DND-41 (cell line): Measurements from ENCODE around the gene MAP3K9.
A peak's percentile ranks its signal among the peaks of the same experiment; 100 is the strongest.

Experiments
- ATAC-seq: fragments of 200-7000 bp; cut with Tn5 transposase; 3 replicates; pipeline ENCODE4 v1.9.1; 2021; ENCODE audit warnings: low read depth; ENCODE audit not compliant: insufficient read depth
- DNase-seq: peaks from one replicate; pipeline ENCODE4 v3.0.0-alpha.2; 2020
- H2AFZ ChIP-seq: 2 replicates; pipeline ENCODE4 v1.6.0; 2012; ENCODE audit warnings: low read depth, low read length
- H3K27ac ChIP-seq: 2 replicates; pipeline ENCODE4 v1.5.1; 2012; ENCODE audit warnings: low read length, inconsistent platforms
- H3K27me3 ChIP-seq: fragments of 200-600 bp; sonication (generic); 2 replicates; pipeline ENCODE4 v1.6.0; 2012; ENCODE audit warnings: low read length, mild to moderate bottlenecking, inconsistent platforms; ENCODE audit not compliant: insufficient read depth, poor library complexity
- H3K36me3 ChIP-seq: 2 replicates; pipeline ENCODE4 v1.5.1; 2012; ENCODE audit warnings: low read length, inconsistent platforms; ENCODE audit not compliant: insufficient read depth
- H3K4me1 ChIP-seq: 2 replicates; pipeline ENCODE4 v1.5.1; 2012; ENCODE audit warnings: mild to moderate bottlenecking, low read length; ENCODE audit not compliant: insufficient read depth
- H3K4me2 ChIP-seq: 2 replicates; pipeline ENCODE4 v1.6.0; 2012; ENCODE audit warnings: mild to moderate bottlenecking, moderate library complexity, low read length, inconsistent platforms; ENCODE audit not compliant: insufficient read depth
- H3K4me3 ChIP-seq, 2 experiments: fragments of 200-600 bp in 1 of 2; shearing (Covaris generic) in 1 of 2; 2 replicates each; pipeline ENCODE4 v1.5.1; 2012 to 2016; ENCODE audit warnings: inconsistent platforms in 2 of 2, low read length in 2 of 2, mild to moderate bottlenecking in 2 of 2, low read depth in 1 of 2, moderate library complexity in 1 of 2
- H3K79me2 ChIP-seq: 2 replicates; pipeline ENCODE4 v1.6.0; 2012; ENCODE audit warnings: low read length, inconsistent platforms; ENCODE audit not compliant: insufficient read depth
- H3K9ac ChIP-seq: 2 replicates; pipeline ENCODE4 v1.6.0; 2012; ENCODE audit warnings: low read depth, mild to moderate bottlenecking, inconsistent platforms, low read length, moderate library complexity
- H3K9me3 ChIP-seq: 2 replicates; pipeline ENCODE4 v1.5.1; 2012; ENCODE audit warnings: low read length, moderate library complexity, mild to moderate bottlenecking, inconsistent platforms; ENCODE audit not compliant: insufficient read depth, severe bottlenecking
- H4K20me1 ChIP-seq: 2 replicates; pipeline ENCODE4 v1.6.0; 2012; ENCODE audit warnings: low read length; ENCODE audit not compliant: insufficient read depth
- CTCF ChIP-seq: IDR thresholded peaks from 2 replicates; pipeline ENCODE4 v1.5.1; 2012; ENCODE audit warnings: borderline replicate concordance, low read length, moderate library complexity, mild to moderate bottlenecking; ENCODE audit not compliant: poor library complexity, severe bottlenecking; ENCODE audit errors: extremely low read depth
- EZH2 ChIP-seq: IDR thresholded peaks from 3 replicates; pipeline ENCODE4 v1.6.1; 2012; ENCODE audit warnings: borderline replicate concordance, low read depth, mild to moderate bottlenecking, moderate library complexity, low read length, inconsistent platforms; ENCODE audit not compliant: severe bottlenecking

The MAP3K9 gene

GRCh38 chr14:70716483-70716882 lies 92.8 kb downstream of the MAP3K9 start:
- Histone ChIP-seq H2AFZ (no peak overlapping the region), H3K36me3 (no peaks in the 10 kb centered on the region), H3K27ac (no peak overlapping the region), H3K4me3 (no peak overlapping the region), H3K27me3 (peaks cover 4% of the 10 kb centered on the region), H3K4me2 (no peak overlapping the region), H3K9me3 (no peaks in the 10 kb centered on the region), H3K79me2 (no peaks in the 10 kb centered on the region), H4K20me1 (no peaks in the 10 kb centered on the region), H3K9ac (no peak overlapping the region), H3K4me1 (peaks cover 6% of the 10 kb centered on the region; the same call in 1 of the 2 replicates)
- DNase-seq (no peak), ATAC-seq (no peak)
- no peak for TF ChIP-seq EZH2
- TF ChIP-seq CTCF, result no peak

GRCh38 chr14:70714055-70714550 lies 95.2 kb downstream of the MAP3K9 start:
- H3K79me2 ChIP-seq, result no peaks in the 10 kb centered on the region

GRCh38 chr14:70713511-70713916 lies 95.8 kb downstream of the MAP3K9 start:
- Histone ChIP-seq H4K20me1 (no peaks in the 10 kb centered on the region), H2AFZ (no peak overlapping the region), H3K4me3 (no peak overlapping the region), H3K4me2 (no peak overlapping the region), H3K27me3 (peaks cover 8% of the 10 kb centered on the region), H3K9me3 (no peaks in the 10 kb centered on the region), H3K9ac (no peak overlapping the region), H3K36me3 (no peaks in the 10 kb centered on the region), H3K27ac (no peak overlapping the region), H3K4me1 (peaks cover 6% of the 10 kb centered on the region; the same call in 1 of the 2 replicates), H3K79me2 (no peaks in the 10 kb centered on the region)
- ATAC-seq, result no peak
- DNase-seq, result no peak
- TF ChIP-seq EZH2 (no peak), CTCF (no peak)

More at GRCh38 chr14:70714055-70714550, 95.2 kb downstream of the MAP3K9 start:
- Histone ChIP-seq H3K4me3 (no peak overlapping the region), H3K27ac (no peak overlapping the region), H3K4me2 (peak overlapping the region; percentile 26; the same call in 1 of the 2 replicates), H2AFZ (peak overlapping the region; percentile 29; the same call in 1 of the 2 replicates), H3K9me3 (no peaks in the 10 kb centered on the region), H3K9ac (no peak overlapping the region), H3K4me1 (peaks cover 6% of the 10 kb centered on the region; the same call in 1 of the 2 replicates), H3K36me3 (no peaks in the 10 kb centered on the region), H4K20me1 (no peaks in the 10 kb centered on the region), H3K27me3 (peaks cover 8% of the 10 kb centered on the region)
- DNase-seq, result peak; percentile 58
- peak; percentile 49; the same call in 2 of the 3 replicates for ATAC-seq
- TF ChIP-seq CTCF (peak; percentile 67), EZH2 (no peak)

GRCh38 chr14:70713096-70713495 lies 96.2 kb downstream of the MAP3K9 start:
- Histone ChIP-seq H3K4me1 (peaks cover 6% of the 10 kb centered on the region; the same call in 1 of the 2 replicates), H3K27me3 (peaks cover 8% of the 10 kb centered on the region), H4K20me1 (no peaks in the 10 kb centered on the region), H3K36me3 (no peaks in the 10 kb centered on the region), H2AFZ (no peak overlapping the region), H3K79me2 (no peaks in the 10 kb centered on the region), H3K9me3 (no peaks in the 10 kb centered on the region), H3K9ac (no peak overlapping the region), H3K4me3 (no peak overlapping the region), H3K27ac (no peak overlapping the region), H3K4me2 (no peak overlapping the region)
- no peak for ATAC-seq
- no peak for DNase-seq
- TF ChIP-seq EZH2 (no peak), CTCF (no peak)
